Ovary (tissue), 9 donors: Measurements from ENCODE around the gene ALK. TPM values are rescaled to one million over a fixed set of nuclear protein-coding genes. Genes with fewer than 3 reads are reported as not detected.

Source experiments
- DNase-seq, 5 donors: peaks; one replicate each; pipeline ENCODE4 v3.0.0-alpha.2; 2019 to 2020
- H3K27ac ChIP-seq, 2 donors: fragments of 200-600 bp; one replicate each; pipeline versions ENCODE4 v1.5.1 to v1.8.0; 2019 to 2022
- H3K27me3 ChIP-seq: fragments of 200-600 bp; one replicate; pipeline ENCODE4 v1.8.0; 2022
- H3K36me3 ChIP-seq: fragments of 200-600 bp; sonication (generic); one replicate; pipeline ENCODE4 v1.5.1; 2019
- H3K4me1 ChIP-seq: one replicate; pipeline ENCODE4 v1.8.1; 2013; ENCODE audit warnings: mild to moderate bottlenecking, moderate library complexity; ENCODE audit not compliant: insufficient read depth
- H3K4me3 ChIP-seq: fragments of 200-600 bp; sonication (generic); one replicate; pipeline ENCODE4 v1.5.1; 2017
- H3K9me3 ChIP-seq, 2 donors: fragments of 200-600 bp in 1 of 2; sonication (generic) in 1 of 2; one replicate each; pipeline versions ENCODE4 v1.5.1 to v1.8.1; 2013 to 2019; ENCODE audit warnings: mild to moderate bottlenecking in 1 of 2, moderate library complexity in 1 of 2
- CTCF ChIP-seq, 3 donors: fragments of 450-650 bp in 2 of 3; fragments of 200-600 bp in 1 of 3; IDR thresholded peaks; one replicate each; pipeline versions ENCODE4 v1.5.1 to v1.8.0; 2016 to 2022; ENCODE audit warnings: antibody characterized with exemption in 3 of 3, mild to moderate bottlenecking in 1 of 3
- EP300 ChIP-seq: sonication (generic); formaldehyde crosslinking; IDR thresholded peaks from one replicate; pipeline ENCODE4 v1.6.1; 2017; ENCODE audit warnings: antibody characterized with exemption
- POLR2A ChIP-seq: fragments of 450-650 bp; IDR thresholded peaks from one replicate; pipeline ENCODE4 v1.6.1; 2017; ENCODE audit warnings: antibody characterized with exemption, mild to moderate bottlenecking, moderate library complexity
- WGBS, 3 donors: extraction: QIAGEN DNeasy Blood & Tissue Kit in 1 of 3; methylation state at CpG; one replicate each; pipeline versions ENCODE4 v1.1.5 to v1.1.7; 2013 to 2017; 5-methylcytosine and 5-hydroxymethylcytosine counted together
- intact Hi-C, 4 donors: fragments of 100-400 bp; cut with DNase I; formaldehyde crosslinking; loops; one replicate each; pipeline versions ENCODE4 v1.11.0 to v1.15.1; 2022 to 2023
- polyA plus RNA-seq, 2 donors: library from polyadenylated mRNA; stranded (reverse); fragments of 200-250 nt in 1 of 2; fragments of 350-450 nt in 1 of 2; fragmentation: Illumina TruSeq in 1 of 2; extraction: RNeasy Lipid Tissue Mini Kit (QIAGEN cat#74804) in 1 of 2; gene quantifications; one replicate each; pipeline ENCODE4 v1.2.3, GENCODE V29; 2013 to 2014
- total RNA-seq, 7 donors: library from RNA; depleted of rRNA in 2 of 7; stranded (reverse); fragments of >200 nt in 2 of 7; fragmentation: NEBNext Ultra II Directional in 3 of 7; extraction: Animal tissue kit (Norgen Biotek cat#: 25700) in 3 of 7; gene quantifications; one replicate each; pipeline versions ENCODE4 v1.1.0 to v1.2.4, GENCODE V29; 2016 to 2023
- donor health status: DM: no; HTN: no; CAD: no; lungs with moderate emphysema.
- donor health status: DM: no; HTN: no; CAD: no.
- donor health status: Bipolar disorder and iron deficiency.
- donor health status: DM: yes; HTN: yes; CAD: no.
- donor health status: DM: no; HTN: no; CAD: no.
- donor health status: DM: yes; HTN: yes; CAD: no.

Gene ALK
- total and polyA plus RNA-seq, 9 donors: 0.05 to 1.7 (median 0.23) TPM; not detected in 1

GRCh38 chr2:29518010-29518409 is 403.4 kb downstream of the ALK start:
- no peak for DNase-seq
- TF ChIP-seq POLR2A (no peak), EP300 (no peak), CTCF (IDR thresholded peaks at IDR 0.05) (no peak)
- H3K4me1 ChIP-seq: no peaks in the 10 kb centered on the region
- no peaks in the 10 kb centered on the region for H3K9me3 ChIP-seq
- H3K4me3 ChIP-seq: no peak overlapping the region
- intact Hi-C loops: no loop called here
- H3K27me3 ChIP-seq: no peaks in the 10 kb centered on the region
- H3K36me3 ChIP-seq: no peaks in the 10 kb centered on the region
- H3K27ac ChIP-seq: no peak overlapping the region
- 88 to 93% (median 88%) methylated on average over 2 of the region's 2 CpGs for WGBS, 3 donors

- TF ChIP-seq CTCF (IDR thresholded peaks at IDR 0.05): no peak
- no peak for TF ChIP-seq EP300
- TF ChIP-seq POLR2A: no peak
- intact Hi-C loops: no loop called here
- Histone ChIP-seq H3K9me3 (no peaks in the 10 kb centered on the region), H3K27me3 (no peaks in the 10 kb centered on the region), H3K4me3 (no peak overlapping the region), H3K36me3 (no peaks in the 10 kb centered on the region), H3K4me1 (no peaks in the 10 kb centered on the region), H3K27ac (no peak overlapping the region)
- 75 to 81% (median 77%) methylated on average over 2 of the region's 2 CpGs for WGBS, 3 donors
- DNase-seq: no peak
Observed at GRCh38 chr2:29517413-29517812, 404.0 kb downstream of the ALK start.

GRCh38 chr2:29516767-29517166 is 404.6 kb downstream of the ALK start:
- intact Hi-C loops: no loop called here
- TF ChIP-seq POLR2A (no peak), EP300 (no peak), CTCF (IDR thresholded peaks at IDR 0.05) (no peak)
- WGBS, 3 donors: 77 to 83% (median 77%) methylated on average over 2 of the region's 2 CpGs

GRCh38 chr2:29509878-29510277 is 411.5 kb downstream of the ALK start:
- no peaks in the 10 kb centered on the region for H3K27me3 ChIP-seq
- H3K27ac ChIP-seq: no peak overlapping the region
- no peaks in the 10 kb centered on the region for H3K4me1 ChIP-seq
- H3K4me3 ChIP-seq: no peak overlapping the region
- H3K36me3 ChIP-seq: no peaks in the 10 kb centered on the region
- H3K9me3 ChIP-seq: no peaks in the 10 kb centered on the region
- WGBS, 3 donors: 73 to 81% (median 78%) methylated on average over 1 of the region's 1 CpG
- TF ChIP-seq EP300 (no peak), POLR2A (no peak), CTCF (IDR thresholded peaks at IDR 0.05) (no peak)
- intact Hi-C loops: no loop called here
- DNase-seq: no peak

More at GRCh38 chr2:29516767-29517166, 404.6 kb downstream of the ALK start:
- Histone ChIP-seq H3K9me3 (no peaks in the 10 kb centered on the region), H3K27me3 (no peaks in the 10 kb centered on the region), H3K4me1 (no peaks in the 10 kb centered on the region), H3K4me3 (no peak overlapping the region), H3K36me3 (no peaks in the 10 kb centered on the region), H3K27ac (no peak overlapping the region)
- no peak for DNase-seq

GRCh38 chr2:29509397-29509796 is 412.0 kb downstream of the ALK start:
- TF ChIP-seq CTCF (IDR thresholded peaks at IDR 0.05) (no peak), EP300 (no peak), POLR2A (no peak)
- 89 to 97% (median 95%) methylated on average over 1 of the region's 1 CpG for WGBS, 3 donors

More at GRCh38 chr2:29509397-29509796, 412.0 kb downstream of the ALK start:
- no peak for DNase-seq
- Histone ChIP-seq H3K36me3 (no peaks in the 10 kb centered on the region), H3K4me1 (no peaks in the 10 kb centered on the region), H3K4me3 (no peak overlapping the region), H3K9me3 (no peaks in the 10 kb centered on the region), H3K27ac (no peak overlapping the region), H3K27me3 (no peaks in the 10 kb centered on the region)
- intact Hi-C loops: no loop called here
